NT2/D1 (cell line): Measurements from ENCODE around the gene LIMCH1.

ENCODE experiments used
- YY1 ChIP-seq: IDR thresholded peaks from 2 replicates; pipeline ENCODE4 v1.6.1; 2011; ENCODE audit not compliant: insufficient read length, insufficient read depth
- ZNF274 ChIP-seq: IDR thresholded peaks from 2 replicates; pipeline ENCODE4 v1.6.1; 2011; ENCODE audit warnings: mild to moderate bottlenecking, low read depth, low read length

DNA sequence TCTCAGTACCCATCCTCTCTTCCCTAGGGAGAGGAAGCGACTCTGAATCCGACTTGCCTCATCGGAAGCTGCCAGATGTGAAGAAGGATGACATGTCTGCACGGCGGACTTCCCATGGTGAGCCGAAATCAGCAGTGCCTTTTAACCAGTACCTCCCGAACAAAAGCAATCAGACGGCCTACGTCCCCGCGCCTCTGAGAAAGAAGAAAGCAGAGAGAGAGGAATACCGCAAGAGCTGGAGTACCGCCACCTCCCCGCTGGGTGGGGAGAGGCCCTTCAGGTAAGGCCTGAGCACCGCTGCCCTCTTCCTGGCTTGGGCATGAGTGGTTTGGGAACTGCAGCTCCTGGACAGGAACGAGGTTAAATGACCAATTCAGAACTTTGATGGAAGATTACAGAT lies 81.2 kb downstream of the LIMCH1 start:
- TF ChIP-seq ZNF274 (no peak), YY1 (no peak)
